Thyroid gland (tissue), 4 donors: ENCODE data around the gene KAZN.

Source experiments
- CTCF ChIP-seq, 6 experiments: fragments of 200-600 bp in 3 of 6; fragments of 450-650 bp in 3 of 6; sonication (generic) in 3 of 6; IDR thresholded peaks; one replicate each; pipeline ENCODE4 v1.5.1; 2016 to 2019; ENCODE audit warnings: antibody characterized with exemption in 6 of 6, mild to moderate bottlenecking in 2 of 6, inconsistent platforms in 1 of 6, moderate library complexity in 1 of 6
- POLR2A ChIP-seq, 2 donors: fragments of 450-650 bp; IDR thresholded peaks; one replicate each; pipeline ENCODE4 v1.6.1; 2017; ENCODE audit warnings: antibody characterized with exemption in 2 of 2, mild to moderate bottlenecking in 2 of 2, moderate library complexity in 1 of 2

GRCh38 chr1:14769486-14770274, 171.2 kb downstream of the KAZN start:
- TF ChIP-seq CTCF (IDR thresholded peaks at IDR 0.05) (no peak), POLR2A (IDR thresholded peaks at IDR 0.05) (no peak)
